NOMO-1 (cell line): ENCODE data around the gene CD101.

Experiments
- DNase-seq, 2 experiments: peaks; one replicate each; lab custom pipeline; 2025; ENCODE audit not compliant: unreplicated experiment in 2 of 2; lab: John Stamatoyannopoulos, UW

The CD101 gene

GRCh38 chr1:117011334-117011733 is 9.8 kb downstream of the CD101 start:
- DNase-seq, result no peak

GRCh38 chr1:117013309-117013858 is 11.8 kb downstream of the CD101 start:
- no peak for DNase-seq

GRCh38 chr1:117014209-117014608 is 12.6 kb downstream of the CD101 start:
- no peak for DNase-seq

GRCh38 chr1:117015724-117016123 is 14.2 kb downstream of the CD101 start:
- DNase-seq, result no peak

- no peak for DNase-seq
Observed at GRCh38 chr1:117017062-117017461, 15.5 kb downstream of the CD101 start.

GRCh38 chr1:117017648-117018047 is 16.1 kb downstream of the CD101 start:
- no peak for DNase-seq

GRCh38 chr1:117020526-117021156 is 19.1 kb downstream of the CD101 start:
- DNase-seq, result no peak

- DNase-seq, result no peak
Observed at GRCh38 chr1:117022114-117022513, 20.6 kb downstream of the CD101 start.

- no peak for DNase-seq
Observed at GRCh38 chr1:117025568-117025967, 24.0 kb downstream of the CD101 start.

- no peak for DNase-seq
Observed at GRCh38 chr1:117026361-117026760, 24.8 kb downstream of the CD101 start.

- no peak for DNase-seq
Observed at GRCh38 chr1:117029685-117030084, 28.1 kb downstream of the CD101 start.

GRCh38 chr1:117030271-117030877 is 28.8 kb downstream of the CD101 start:
- DNase-seq, result no peak

GRCh38 chr1:117032266-117032665 is 30.7 kb downstream of the CD101 start:
- no peak for DNase-seq

- no peak for DNase-seq
Observed at GRCh38 chr1:117032681-117033539, 31.4 kb downstream of the CD101 start.

GRCh38 chr1:117033772-117034171 is 32.2 kb downstream of the CD101 start:
- DNase-seq, result no peak

- no peak for DNase-seq
Observed at GRCh38 chr1:117034791-117035290, 33.3 kb downstream of the CD101 start.

GRCh38 chr1:117036018-117036461 is 34.5 kb downstream of the CD101 start:
- DNase-seq, result no peak

- no peak for DNase-seq
Observed at GRCh38 chr1:117037802-117038201, 36.2 kb downstream of the CD101 start.

- no peak for DNase-seq
Observed at GRCh38 chr1:117038236-117038635, 36.7 kb downstream of the CD101 start.

- no peak for DNase-seq
Observed at GRCh38 chr1:117044217-117044616, 42.7 kb downstream of the CD101 start.

GRCh38 chr1:117045644-117046043 is 44.1 kb downstream of the CD101 start:
- no peak for DNase-seq
